HG02884 (cell line): ENCODE results near the gene TNFRSF9.

Source experiments
- ATAC-seq: cut with Tn5 transposase; IDR thresholded peaks from one replicate; pipeline ENCODE4 v1.9.1; 2021; ENCODE audit warnings: mild to moderate bottlenecking, moderate library complexity; ENCODE audit not compliant: unreplicated experiment

Gene TNFRSF9

DNA sequence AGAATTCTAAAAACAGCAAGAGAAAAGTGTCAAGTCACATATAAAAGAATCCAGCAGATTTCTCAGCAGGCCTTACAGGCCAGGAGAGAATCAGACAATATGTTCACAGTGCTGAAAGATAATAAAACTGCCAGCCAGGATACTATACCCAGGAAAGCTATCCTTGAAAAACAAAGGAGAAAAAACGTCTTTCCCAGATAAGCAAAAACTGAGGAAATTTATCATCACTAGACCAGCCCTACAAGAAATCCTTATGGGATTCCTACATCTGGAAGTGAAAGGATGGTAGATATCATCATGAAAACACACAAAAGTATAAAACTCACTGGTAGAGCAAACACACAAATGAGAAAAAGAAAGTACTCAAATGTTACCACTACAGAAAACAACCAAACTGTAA lies 62.6 kb downstream of the TNFRSF9 start:
- no peak for ATAC-seq

DNA sequence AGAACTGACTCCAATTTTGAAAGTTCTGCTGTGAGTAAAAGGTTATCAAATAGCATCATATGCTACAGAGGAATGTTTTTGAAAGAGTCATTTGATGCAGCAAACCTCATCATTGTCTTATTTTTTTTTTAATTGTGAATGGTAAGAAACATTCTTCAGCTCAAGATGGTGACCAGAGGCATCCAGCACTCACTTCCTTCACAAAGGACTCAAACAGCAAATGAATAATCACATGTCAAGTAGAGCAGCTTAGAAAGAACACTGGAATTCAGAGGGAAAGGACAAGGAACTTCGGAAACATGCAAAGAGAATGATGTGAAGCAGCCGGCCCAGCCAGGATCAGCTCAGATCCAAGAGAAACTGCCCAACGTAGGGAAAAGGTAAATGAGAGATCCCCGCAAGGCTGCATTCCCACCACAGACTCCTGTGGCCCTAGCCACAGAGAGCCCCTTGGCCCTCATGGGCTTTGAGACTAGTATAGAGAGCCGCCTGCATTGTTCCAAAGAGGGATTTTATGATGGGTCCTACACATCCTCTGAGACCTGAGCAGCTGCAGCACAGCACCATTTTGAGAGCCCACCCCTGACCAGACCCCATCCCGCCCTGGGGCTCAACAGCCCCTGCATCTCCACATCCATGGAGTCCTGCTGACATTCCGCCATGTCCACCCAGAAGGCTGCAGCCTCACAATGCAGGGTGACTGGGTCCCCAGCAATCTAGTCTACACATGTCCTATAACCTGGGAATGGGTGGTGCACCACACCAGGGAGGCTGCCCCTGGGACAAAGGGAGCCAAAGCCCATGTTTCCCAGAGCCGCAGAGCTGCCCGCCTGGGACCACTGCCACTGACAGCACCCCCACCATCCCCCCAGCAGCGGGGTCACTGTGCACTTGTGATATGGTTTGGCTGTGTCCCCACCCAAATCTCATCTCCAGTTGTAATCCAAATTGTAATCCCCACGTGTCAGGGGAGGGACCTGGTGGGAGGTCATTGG lies 66.5 kb downstream of the TNFRSF9 start:
- no peak for ATAC-seq

DNA sequence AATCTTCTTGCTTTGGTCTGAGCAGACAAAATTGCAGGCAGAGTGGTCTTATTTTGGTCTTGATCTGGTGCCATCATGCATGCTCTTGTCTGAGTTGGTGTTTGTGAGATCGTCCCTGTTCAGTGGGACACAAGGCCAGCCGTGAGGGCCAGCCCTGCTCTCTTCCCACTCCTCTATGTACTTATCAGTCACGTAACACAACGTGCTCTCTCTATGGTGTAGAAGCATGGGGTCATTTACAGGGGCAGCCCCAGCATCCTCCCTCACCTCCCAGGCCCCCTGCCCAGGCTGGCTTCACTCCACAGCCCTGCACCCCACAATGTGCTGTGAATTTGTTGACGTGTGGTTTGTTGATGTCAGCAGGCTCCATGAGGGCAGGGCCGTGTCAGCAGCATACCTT lies 69.5 kb downstream of the TNFRSF9 start:
- ATAC-seq, result no peak

DNA sequence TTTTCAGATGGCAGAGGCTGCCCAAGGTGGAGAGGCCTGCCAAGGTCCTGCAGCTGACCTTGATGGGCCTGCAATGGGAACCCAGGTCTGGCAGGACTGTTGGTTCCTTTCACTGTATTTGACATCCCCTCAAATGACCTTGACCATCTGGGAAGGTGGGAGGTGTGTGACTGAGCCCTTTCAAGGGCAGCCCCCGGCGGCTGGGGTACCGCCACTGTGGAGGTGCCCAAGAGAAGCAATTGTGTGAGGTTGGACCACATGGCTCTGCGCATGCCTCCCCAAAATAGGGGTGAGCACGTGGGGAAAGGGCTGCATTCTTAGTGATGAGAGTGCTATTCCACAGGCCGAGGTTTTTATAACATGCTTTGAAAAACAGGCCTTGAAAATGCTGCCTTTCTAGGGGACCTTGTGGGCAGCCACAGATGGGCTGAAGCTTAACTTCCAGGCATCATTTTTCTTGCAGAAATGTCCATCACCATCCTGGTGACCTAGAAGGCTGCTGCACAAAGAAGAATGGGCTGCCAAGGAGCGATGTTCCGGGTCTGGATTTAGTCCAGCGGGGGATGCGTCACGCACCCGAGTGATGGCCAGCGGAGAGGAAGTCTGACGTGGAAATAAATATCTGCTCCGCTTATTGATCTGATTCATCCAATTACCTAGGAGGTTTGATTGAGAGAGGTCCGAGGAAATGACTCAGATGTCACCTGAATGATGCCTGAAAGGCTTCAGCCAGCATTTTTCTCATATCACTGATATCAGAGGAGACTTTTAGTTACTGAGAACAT lies 71.3 kb downstream of the TNFRSF9 start:
- no peak for ATAC-seq

DNA sequence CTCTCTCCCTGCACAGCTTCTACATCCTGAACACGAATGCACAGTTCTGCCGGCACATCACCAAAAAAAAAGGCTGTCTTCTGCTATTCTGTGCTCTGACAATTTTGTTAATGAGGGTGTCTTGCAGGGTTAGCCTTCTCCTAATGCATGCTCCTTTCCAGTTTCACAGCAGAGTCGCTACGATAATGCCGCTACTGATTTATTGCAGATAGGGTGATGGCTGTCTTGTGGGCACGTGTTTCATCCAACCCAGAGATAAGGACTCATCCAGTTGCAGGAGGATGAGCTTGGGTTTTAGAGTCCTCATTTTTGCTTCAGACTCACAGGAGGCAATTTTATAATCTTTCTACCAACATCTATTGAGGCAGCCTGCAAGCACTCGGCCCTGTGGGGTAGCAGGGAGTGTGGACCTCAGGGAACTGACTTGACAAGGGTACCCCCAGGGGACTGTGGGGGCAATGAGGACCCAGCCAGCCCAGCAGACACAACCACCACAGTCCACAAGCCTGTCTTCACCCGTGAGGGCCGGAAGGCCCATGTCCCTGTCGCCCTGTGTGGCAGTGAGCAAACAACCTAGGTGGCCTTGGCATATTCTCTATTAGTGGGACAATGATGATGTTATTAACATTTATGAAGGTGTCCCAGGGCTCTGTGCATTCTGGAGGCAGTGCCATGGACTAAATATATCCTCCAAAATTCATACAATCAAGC lies 72.4 kb downstream of the TNFRSF9 start:
- ATAC-seq, result no peak

DNA sequence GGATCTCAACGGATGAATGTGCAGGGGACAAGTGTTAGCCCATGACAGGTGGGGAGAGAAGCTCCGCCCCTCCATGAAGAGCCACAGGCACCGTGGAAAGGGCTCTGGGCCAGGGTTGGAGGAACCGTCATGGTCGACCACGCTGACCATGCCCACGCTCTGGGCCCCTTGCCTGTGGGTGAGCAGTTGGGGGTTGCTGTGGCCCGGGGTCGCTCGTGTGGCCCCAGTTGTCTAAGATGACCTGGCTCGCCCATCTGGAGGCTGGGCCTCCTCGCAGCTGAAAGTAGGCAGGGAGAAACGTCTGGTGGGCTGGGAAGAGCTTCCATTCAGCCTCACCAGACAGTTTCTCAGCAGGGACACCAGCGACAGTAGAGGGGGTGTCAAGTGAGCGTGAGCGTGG lies 74.7 kb downstream of the TNFRSF9 start:
- no peak for ATAC-seq
